Neural cell (in vitro differentiated cells): ENCODE results near the gene GARIN5A. TPM values are rescaled to one million over a fixed set of nuclear protein-coding genes. Genes with fewer than 3 reads are reported as not detected.

Experiments
- H2AFZ ChIP-seq: fragments of 200-600, 300-800 bp; sonication (generic), shearing (Covaris generic); 2 replicates; pipeline ENCODE4 v1.6.0; 2014; ENCODE audit warnings: low read depth, mild to moderate bottlenecking, antibody characterized with exemption, low read length, moderate library complexity
- H3F3A ChIP-seq: fragments of 200-600 bp; shearing (Covaris generic); 2 replicates; pipeline ENCODE4 v1.6.1; 2016; ENCODE audit warnings: mild to moderate bottlenecking, moderate library complexity, mixed read lengths, antibody characterized with exemption, low read length; ENCODE audit not compliant: insufficient read depth, poor library complexity, severe bottlenecking
- H3K27ac ChIP-seq: fragments of 200-600, 300-800 bp; sonication (generic), shearing (Covaris generic); 2 replicates; pipeline ENCODE4 v1.5.1; 2014; ENCODE audit warnings: mild to moderate bottlenecking, low read length, moderate library complexity
- H3K27me3 ChIP-seq: fragments of 300-800, 200-600 bp; sonication (generic), shearing (Covaris generic); 2 replicates; pipeline ENCODE4 v1.6.0; 2014; ENCODE audit warnings: mild to moderate bottlenecking, low read depth, low read length, moderate library complexity; ENCODE audit not compliant: insufficient read depth
- H3K36me3 ChIP-seq: fragments of 300-800, 200-600 bp; sonication (generic), shearing (Covaris generic); 2 replicates; pipeline ENCODE4 v1.5.1; 2014; ENCODE audit warnings: mild to moderate bottlenecking, antibody characterized with exemption, low read length, moderate library complexity; ENCODE audit not compliant: insufficient read depth
- H3K4me2 ChIP-seq: fragments of 300-800, 200-600 bp; sonication (generic), shearing (Covaris generic); 2 replicates; pipeline ENCODE4 v1.6.0; 2014; ENCODE audit warnings: mild to moderate bottlenecking, low read length
- H3K4me3 ChIP-seq: fragments of 300-800, 200-600 bp; sonication (generic), shearing (Covaris generic); 2 replicates; pipeline ENCODE4 v1.5.1; 2014; ENCODE audit warnings: mild to moderate bottlenecking, low read length, moderate library complexity
- H3K79me2 ChIP-seq: fragments of 200-600 bp; shearing (Covaris generic); replicated peaks from 2 replicates; pipeline ENCODE4 v1.6.0; 2014; ENCODE audit warnings: mild to moderate bottlenecking, low read length, moderate library complexity; ENCODE audit not compliant: insufficient read depth
- H3K9ac ChIP-seq: fragments of 300-800, 200-600 bp; sonication (generic), shearing (Covaris generic); 2 replicates; pipeline ENCODE4 v1.6.1; 2016; ENCODE audit warnings: mild to moderate bottlenecking, low read length, mixed read lengths
- H3K9me2 ChIP-seq: fragments of 200-600 bp; shearing (Covaris generic); 2 replicates; pipeline ENCODE4 v1.6.1; 2016; ENCODE audit warnings: mild to moderate bottlenecking, low read length, mixed read lengths; ENCODE audit not compliant: insufficient read depth
- H3K9me3 ChIP-seq: fragments of 200-600, 300-800 bp; sonication (generic), shearing (Covaris generic); 2 replicates; pipeline ENCODE4 v1.6.1; 2016; ENCODE audit warnings: mild to moderate bottlenecking, mixed run types, low read length, moderate library complexity, mixed read lengths
- H4K20me1 ChIP-seq: fragments of 200-600 bp; shearing (Covaris generic); 2 replicates; pipeline ENCODE4 v1.6.1; 2016; ENCODE audit warnings: mild to moderate bottlenecking, mixed run types; ENCODE audit not compliant: insufficient read depth
- EP300 ChIP-seq: fragments of 450-650 bp; conservative IDR thresholded peaks from 2 replicates; pipeline ENCODE4 v1.6.1; 2014; ENCODE audit warnings: antibody characterized with exemption, mild to moderate bottlenecking, moderate library complexity; ENCODE audit not compliant: poor library complexity, severe bottlenecking
- EZH2 ChIP-seq: fragments of 200-600, 300-800 bp; shearing (Covaris generic), sonication (generic); IDR thresholded peaks from 2 replicates; pipeline ENCODE4 v1.6.1; 2014; ENCODE audit warnings: antibody characterized with exemption, low read length, borderline replicate concordance, mild to moderate bottlenecking; ENCODE audit not compliant: insufficient read depth, poor library complexity, severe bottlenecking
- MXI1 ChIP-seq: fragments of 450-650 bp; conservative IDR thresholded peaks from 2 replicates; pipeline ENCODE4 v1.6.1; 2014; ENCODE audit warnings: antibody characterized with exemption, mild to moderate bottlenecking; ENCODE audit not compliant: poor library complexity, severe bottlenecking
- POLR2AphosphoS5 ChIP-seq: IDR thresholded peaks from 2 replicates; pipeline ENCODE4 v1.6.1; 2012
- RAD21 ChIP-seq: fragments of 450-650 bp; conservative IDR thresholded peaks from 2 replicates; pipeline ENCODE4 v1.6.1; 2014; ENCODE audit warnings: antibody characterized with exemption, mild to moderate bottlenecking, moderate library complexity
- SMC3 ChIP-seq: fragments of 450-650 bp; conservative IDR thresholded peaks from 2 replicates; pipeline ENCODE4 v1.6.1; 2014; ENCODE audit warnings: antibody characterized with exemption, mild to moderate bottlenecking, moderate library complexity; ENCODE audit not compliant: poor library complexity
- TAF1 ChIP-seq: IDR thresholded peaks from 2 replicates; pipeline ENCODE4 v1.6.1; 2012; ENCODE audit warnings: low read depth
- polyA plus RNA-seq: library from polyadenylated mRNA; depleted of rRNA; stranded (reverse); fragments of >200 nt; gene quantifications from 2 replicates; pipeline ENCODE4 v1.2.3, GENCODE V29; 2014
- TF ChIP-seq, protein P1 (sequence below): IDR thresholded peaks from 2 replicates; pipeline ENCODE4 v1.6.1; 2012; ENCODE audit warnings: borderline replicate concordance
- TF ChIP-seq, protein P2 (sequence below): fragments of 450-650 bp; IDR thresholded peaks from 2 replicates; pipeline ENCODE4 v1.5.1; 2014; ENCODE audit warnings: antibody characterized with exemption, mild to moderate bottlenecking, moderate library complexity; ENCODE audit not compliant: poor library complexity, severe bottlenecking

Gene GARIN5A
- polyA plus RNA-seq, 1 donor from 2014 or later, result 3.3 TPM

DNA sequence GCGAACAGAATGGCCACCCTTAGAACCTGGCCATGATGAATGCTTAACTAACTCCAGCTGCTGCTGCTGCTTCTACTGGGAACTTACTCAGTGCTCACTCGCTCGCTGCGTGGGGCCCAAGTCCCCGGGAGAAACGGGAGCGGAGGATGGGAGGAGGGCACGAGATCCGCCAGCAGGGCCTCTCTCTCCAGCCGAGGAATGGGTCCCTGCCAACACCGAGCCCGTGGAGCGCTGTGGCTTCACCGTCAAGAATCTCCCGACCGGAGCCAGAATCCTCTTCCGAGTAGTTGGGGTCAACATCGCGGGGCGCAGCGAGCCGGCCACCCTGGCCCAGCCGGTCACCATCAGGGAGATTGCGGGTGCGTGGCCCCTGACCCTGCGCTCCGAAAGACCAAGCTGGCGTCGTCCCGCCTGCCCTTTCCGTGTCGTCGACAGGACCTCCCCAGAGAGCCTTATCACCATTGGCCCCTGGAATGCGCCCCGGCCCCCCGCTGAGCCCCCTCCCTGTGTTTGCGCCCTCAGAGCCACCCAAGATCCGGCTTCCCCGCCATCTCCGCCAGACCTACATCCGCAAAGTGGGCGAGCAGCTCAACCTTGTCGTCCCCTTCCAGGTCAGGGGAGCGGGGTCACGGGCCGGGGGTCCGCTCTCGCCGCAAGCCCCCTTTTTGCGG is 18.1 kb downstream of the GARIN5A start:
- Histone ChIP-seq H3K9me2 (no peaks in the 10 kb centered on the region), H3K9me3 (no peaks in the 10 kb centered on the region), H3K4me3 (no peak overlapping the region), H3K36me3 (no peaks in the 10 kb centered on the region), H3K4me2 (no peak overlapping the region), H3K27ac (no peak overlapping the region), H3K79me2 (no peaks in the 10 kb centered on the region), H4K20me1 (no peaks in the 10 kb centered on the region), H3K9ac (no peak overlapping the region), H3K27me3 (no peaks in the 10 kb centered on the region), H2AFZ (no peak overlapping the region), H3F3A (no peaks in the 10 kb centered on the region)
- no peak for TF ChIP-seq TAF1
- no peak for TF ChIP-seq EP300
- TF ChIP-seq, protein P1, sequence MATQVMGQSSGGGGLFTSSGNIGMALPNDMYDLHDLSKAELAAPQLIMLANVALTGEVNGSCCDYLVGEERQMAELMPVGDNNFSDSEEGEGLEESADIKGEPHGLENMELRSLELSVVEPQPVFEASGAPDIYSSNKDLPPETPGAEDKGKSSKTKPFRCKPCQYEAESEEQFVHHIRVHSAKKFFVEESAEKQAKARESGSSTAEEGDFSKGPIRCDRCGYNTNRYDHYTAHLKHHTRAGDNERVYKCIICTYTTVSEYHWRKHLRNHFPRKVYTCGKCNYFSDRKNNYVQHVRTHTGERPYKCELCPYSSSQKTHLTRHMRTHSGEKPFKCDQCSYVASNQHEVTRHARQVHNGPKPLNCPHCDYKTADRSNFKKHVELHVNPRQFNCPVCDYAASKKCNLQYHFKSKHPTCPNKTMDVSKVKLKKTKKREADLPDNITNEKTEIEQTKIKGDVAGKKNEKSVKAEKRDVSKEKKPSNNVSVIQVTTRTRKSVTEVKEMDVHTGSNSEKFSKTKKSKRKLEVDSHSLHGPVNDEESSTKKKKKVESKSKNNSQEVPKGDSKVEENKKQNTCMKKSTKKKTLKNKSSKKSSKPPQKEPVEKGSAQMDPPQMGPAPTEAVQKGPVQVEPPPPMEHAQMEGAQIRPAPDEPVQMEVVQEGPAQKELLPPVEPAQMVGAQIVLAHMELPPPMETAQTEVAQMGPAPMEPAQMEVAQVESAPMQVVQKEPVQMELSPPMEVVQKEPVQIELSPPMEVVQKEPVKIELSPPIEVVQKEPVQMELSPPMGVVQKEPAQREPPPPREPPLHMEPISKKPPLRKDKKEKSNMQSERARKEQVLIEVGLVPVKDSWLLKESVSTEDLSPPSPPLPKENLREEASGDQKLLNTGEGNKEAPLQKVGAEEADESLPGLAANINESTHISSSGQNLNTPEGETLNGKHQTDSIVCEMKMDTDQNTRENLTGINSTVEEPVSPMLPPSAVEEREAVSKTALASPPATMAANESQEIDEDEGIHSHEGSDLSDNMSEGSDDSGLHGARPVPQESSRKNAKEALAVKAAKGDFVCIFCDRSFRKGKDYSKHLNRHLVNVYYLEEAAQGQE, result no peak
- TF ChIP-seq, protein P2, sequence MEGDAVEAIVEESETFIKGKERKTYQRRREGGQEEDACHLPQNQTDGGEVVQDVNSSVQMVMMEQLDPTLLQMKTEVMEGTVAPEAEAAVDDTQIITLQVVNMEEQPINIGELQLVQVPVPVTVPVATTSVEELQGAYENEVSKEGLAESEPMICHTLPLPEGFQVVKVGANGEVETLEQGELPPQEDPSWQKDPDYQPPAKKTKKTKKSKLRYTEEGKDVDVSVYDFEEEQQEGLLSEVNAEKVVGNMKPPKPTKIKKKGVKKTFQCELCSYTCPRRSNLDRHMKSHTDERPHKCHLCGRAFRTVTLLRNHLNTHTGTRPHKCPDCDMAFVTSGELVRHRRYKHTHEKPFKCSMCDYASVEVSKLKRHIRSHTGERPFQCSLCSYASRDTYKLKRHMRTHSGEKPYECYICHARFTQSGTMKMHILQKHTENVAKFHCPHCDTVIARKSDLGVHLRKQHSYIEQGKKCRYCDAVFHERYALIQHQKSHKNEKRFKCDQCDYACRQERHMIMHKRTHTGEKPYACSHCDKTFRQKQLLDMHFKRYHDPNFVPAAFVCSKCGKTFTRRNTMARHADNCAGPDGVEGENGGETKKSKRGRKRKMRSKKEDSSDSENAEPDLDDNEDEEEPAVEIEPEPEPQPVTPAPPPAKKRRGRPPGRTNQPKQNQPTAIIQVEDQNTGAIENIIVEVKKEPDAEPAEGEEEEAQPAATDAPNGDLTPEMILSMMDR, result no peak

DNA sequence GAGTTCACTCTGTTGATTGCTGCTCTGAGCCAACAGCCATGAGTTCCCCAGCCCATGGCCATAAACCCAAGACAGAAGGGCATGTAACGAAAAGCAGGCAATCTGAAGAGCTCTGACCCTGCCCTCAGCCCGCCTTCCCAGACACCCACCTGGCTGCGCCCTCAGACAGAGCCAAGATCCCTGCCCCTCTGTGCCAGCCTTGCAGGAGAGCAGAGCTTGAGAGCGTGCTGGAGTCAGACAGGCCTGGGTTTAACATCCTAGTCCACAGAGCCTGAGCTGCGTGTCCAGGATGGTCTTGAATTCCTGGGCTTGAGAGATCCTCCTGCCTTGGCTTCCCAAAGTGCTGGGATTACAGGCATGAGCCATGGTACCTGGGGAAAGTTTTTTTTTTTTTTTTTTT is 19.3 kb downstream of the GARIN5A start:
- H3K4me2 ChIP-seq, result no peak overlapping the region
- H3K9me3 ChIP-seq, result no peaks in the 10 kb centered on the region
- no peak overlapping the region for H3K4me3 ChIP-seq
- no peaks in the 10 kb centered on the region for H3K9me2 ChIP-seq
- H3K9ac ChIP-seq, result no peak overlapping the region
- no peaks in the 10 kb centered on the region for H3K79me2 ChIP-seq
- H3K36me3 ChIP-seq, result no peaks in the 10 kb centered on the region
- H2AFZ ChIP-seq, result no peak overlapping the region
- H3K27me3 ChIP-seq, result no peaks in the 10 kb centered on the region
- TF ChIP-seq RAD21, result no peak
- TF ChIP-seq EZH2, result no peak
- TF ChIP-seq, protein P1, result no peak
- TF ChIP-seq MXI1, result no peak
- no peak for TF ChIP-seq SMC3
- no peak for TF ChIP-seq POLR2AphosphoS5
- no peaks in the 10 kb centered on the region for H3F3A ChIP-seq
- H4K20me1 ChIP-seq, result no peaks in the 10 kb centered on the region
- no peak overlapping the region for H3K27ac ChIP-seq
